GM18505 (cell line): ENCODE measurements around the gene ATP5ME.
A peak's percentile ranks its signal among the peaks of the same experiment; 100 is the strongest.

ENCODE experiments used
- ATAC-seq: cut with Tn5 transposase; IDR thresholded peaks from one replicate; pipeline ENCODE4 v1.9.1; 2021; ENCODE audit not compliant: unreplicated experiment
- POLR2A ChIP-seq: IDR thresholded peaks from 4 replicates; pipeline ENCODE4 v1.6.1; 2011; ENCODE audit warnings: borderline replicate concordance; ENCODE audit not compliant: insufficient read depth, insufficient read length; ENCODE audit errors: extremely low read depth

Gene ATP5ME, protein sequence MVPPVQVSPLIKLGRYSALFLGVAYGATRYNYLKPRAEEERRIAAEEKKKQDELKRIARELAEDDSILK

DNA sequence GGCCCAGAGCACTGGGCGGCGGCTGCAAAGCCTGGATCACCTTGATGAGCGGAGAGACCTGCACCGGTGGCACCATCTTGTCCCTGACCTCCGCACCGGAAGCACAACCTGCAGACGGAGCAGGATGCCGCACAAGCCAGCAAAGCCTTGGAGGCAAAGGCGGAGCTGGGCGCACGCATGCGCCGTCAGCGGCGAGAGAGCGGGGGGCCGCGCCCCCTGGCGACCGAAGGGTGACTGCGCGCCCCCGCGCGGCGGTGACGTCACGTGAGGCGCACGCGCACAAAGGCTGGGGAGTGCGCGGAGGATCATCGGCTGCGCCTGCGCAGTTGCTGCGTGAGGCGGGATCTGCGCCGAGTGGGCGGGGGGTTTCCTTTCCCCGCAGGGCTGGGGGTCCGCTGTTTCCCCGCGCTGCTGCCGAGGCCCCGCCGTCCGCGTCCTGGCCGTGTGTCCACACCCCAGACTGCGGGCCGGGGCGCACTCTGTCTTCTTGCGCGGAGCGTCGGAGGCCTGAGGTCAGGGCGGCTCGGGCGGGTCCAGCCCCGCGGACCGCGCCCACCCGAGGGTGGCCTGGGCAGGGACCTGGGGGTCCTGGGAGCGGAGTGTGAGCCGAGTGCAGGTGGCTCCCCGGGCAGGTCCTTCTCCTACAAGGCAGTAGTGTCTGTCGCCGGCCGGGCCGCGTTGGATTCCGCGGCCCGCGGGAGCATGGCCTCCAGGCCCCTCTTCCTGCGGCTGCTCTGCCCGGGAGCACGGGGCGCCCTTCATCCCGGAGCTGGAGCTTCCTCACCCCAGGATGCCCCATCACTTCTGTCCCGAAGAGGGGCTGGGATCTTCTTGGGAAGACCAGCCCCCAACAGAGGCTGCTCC, at the start of gene ATP5ME, which contains the start of gene MYL5:
ATP5ME (minus strand) TSS at position 105 of the 864 bp plus-strand sequence; CDS start at position 76, 29 bp downstream.
MYL5 (plus strand) TSS at position 371 of the 864 bp plus-strand sequence. CDS start 3,485 bp downstream, outside the sequence.
- ATAC-seq, result peak; percentile 71
- TF ChIP-seq POLR2A, result peak; percentile 89

DNA sequence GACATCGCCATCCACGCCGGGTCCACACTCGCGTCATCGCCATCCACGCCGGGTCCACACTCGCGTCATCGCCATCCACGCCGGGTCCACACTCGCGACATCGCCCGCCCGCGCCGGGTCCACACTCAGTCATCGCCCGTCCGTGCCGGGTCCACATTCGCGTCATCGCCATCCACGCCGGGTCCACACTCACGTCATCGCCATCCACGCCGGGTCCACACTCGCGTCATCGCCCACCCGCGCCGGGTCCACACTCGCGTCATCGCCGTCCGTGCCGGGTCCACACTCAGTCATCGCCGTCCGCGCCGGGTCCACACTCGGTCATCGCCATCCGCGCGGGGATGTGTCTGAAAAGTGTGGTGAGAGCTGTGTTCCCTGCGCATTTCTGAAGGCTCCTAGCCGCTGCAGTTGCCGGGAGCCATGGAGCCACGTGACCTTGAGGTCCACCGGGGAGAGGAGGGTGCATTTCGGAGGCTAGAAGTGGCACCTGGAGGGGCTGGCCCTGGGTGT, 48.8 kb upstream of the ATP5ME start:
- no peak for ATAC-seq
- TF ChIP-seq POLR2A, result no peak

- TF ChIP-seq POLR2A, result no peak
- no peak for ATAC-seq
Measured at GRCh38 chr4:722169-722725, 48.2 kb upstream of the ATP5ME start.

DNA sequence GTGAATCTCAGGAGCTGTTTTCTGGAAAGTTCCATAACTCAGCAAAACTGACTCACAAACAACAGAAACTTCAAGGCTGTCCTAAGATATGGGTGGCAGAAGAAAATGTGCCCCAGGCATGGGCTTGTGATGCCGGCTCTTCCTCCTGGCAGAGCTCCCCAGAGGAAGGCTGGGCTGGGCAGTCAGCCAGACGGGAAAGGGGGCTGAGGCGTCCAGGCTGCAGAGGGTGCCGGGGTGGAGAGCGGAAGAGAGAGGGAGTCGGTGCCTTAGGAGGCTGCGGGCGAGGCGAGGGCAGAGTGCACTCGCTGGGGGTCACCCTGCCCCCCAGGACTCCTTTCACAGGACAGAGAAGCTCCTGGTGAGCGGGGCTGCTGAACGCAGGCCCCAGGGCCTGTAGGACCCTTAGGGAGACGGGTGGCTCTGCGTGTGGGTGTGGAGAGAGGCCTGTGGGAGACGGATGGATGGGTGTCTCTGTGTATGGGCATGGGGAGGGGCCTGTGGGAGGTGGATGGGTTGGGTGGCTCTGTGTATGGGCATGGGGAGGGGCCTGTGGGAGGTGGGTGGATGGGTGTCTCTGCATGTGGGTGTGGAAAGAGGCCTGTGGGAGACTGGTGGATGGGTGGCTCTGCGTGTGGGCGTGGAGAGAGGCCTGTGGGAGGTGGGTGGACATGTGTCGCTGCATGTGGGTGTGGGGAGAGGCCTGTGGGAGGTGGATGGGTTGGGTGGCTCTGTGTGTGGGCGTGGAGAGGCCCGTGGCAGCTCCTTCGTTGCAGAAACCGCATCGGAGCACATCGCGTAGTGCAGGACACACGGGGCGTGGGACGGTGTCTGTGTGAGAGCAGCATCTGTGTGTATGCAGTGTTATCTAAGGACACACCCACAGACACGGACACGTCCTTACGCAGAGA, 47.4 kb upstream of the ATP5ME start:
- no peak for ATAC-seq
- TF ChIP-seq POLR2A, result no peak

DNA sequence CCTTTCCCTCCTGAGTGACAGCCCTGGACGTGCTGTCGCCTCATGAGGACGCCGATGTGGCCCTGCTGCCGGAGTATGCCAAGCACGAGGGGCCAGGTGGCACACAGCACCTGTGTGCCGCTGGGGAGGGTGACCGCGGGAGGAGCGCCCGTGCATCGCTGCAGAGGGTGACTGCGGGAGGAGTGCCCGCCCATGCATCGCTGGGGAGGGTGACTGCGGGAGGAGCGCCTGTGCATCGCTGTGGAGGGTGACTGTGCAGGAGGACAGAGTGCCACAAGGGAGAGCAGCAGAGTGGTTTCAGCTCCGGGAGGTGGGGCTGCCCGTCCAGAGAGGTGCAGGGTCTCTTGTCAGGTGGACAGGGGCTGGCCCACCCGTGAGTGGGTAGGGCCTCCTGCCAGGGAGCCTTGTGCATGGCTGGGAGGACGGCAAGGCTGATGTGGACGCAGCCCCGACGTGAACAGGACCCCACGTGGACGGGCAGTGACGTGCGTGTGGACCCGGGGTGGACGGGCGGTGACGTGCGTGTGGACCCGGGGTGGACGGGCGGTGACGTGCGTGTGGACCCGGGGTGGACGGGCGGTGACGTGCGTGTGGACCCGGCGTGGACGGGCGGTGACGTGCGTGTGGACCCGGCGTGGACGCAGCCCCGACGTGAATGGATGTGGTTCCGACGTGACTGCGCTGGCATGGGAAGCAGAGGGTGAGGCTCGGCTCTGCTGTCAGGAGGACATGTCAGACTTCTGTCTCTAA, 46.2 kb upstream of the ATP5ME start:
- ATAC-seq, result no peak
- TF ChIP-seq POLR2A, result no peak

GRCh38 chr4:718460-718859, 44.4 kb upstream of the ATP5ME start:
- ATAC-seq, result no peak
- TF ChIP-seq POLR2A, result no peak

- no peak for TF ChIP-seq POLR2A
- no peak for ATAC-seq
Measured at GRCh38 chr4:717601-718320, 43.7 kb upstream of the ATP5ME start.

GRCh38 chr4:714087-714486, 40.0 kb upstream of the ATP5ME start:
- no peak for ATAC-seq
- TF ChIP-seq POLR2A, result no peak

DNA sequence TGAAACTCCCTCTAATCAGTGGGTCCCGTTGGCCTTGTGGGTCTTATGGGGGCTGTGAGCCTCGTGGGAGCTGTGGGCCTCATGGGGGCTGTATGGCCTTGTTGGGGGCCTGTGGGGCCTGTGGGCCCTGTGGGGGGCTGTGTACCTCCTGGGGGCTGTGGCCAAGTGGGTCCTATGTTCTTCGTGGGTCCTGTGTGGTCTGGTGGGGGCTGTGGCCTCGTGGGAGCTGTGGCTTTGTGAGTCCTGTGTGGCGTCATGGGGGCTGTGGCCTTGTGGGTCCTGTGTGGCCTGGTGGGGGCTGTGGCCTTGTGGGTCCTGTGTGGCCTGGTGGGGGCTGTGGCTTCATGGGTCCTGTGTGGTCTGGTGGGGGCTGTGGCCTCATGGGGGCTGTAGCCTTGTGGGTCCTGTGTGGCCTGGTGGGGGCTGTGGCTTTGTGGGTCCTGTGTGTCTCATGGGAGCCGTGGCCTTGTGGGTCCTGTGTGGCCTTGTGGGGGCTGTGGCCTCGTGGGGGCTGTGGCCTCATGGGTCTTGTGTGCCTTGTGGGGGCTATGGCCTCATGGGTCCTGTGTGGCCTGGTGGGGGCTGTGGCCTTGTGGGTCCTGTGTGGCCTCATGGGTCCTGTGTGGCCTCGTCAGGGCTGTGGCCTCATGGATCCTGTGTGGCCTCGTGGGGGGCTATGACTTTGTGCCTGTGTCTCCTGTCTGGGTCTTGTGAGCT, 39.0 kb upstream of the ATP5ME start:
- no peak for ATAC-seq

GRCh38 chr4:712093-712492, 38.0 kb upstream of the ATP5ME start:
- no peak for ATAC-seq
- TF ChIP-seq POLR2A, result no peak

More for the DNA sequence above, 39.0 kb upstream of the ATP5ME start:
- no peak for TF ChIP-seq POLR2A

DNA sequence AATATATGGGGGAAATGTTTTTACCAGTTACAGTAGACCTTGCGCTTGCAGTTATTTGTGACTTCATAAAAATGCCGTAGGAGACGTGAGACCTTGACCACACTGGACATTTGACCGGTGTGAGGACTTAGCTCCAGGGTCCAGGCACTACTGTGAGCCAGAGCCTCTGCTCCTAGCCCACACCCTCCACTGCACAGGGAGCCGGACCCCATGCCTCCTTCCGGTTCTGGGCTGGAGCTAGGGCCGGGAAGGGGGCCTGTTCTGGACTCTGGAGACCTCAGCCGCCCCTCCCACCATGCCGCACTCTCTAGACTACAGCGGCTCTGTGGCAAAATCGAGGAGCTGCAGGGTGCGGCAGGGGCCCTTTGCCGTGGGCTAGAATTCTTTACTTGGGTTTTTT, 36.8 kb upstream of the ATP5ME start:
- TF ChIP-seq POLR2A, result no peak
- no peak for ATAC-seq

GRCh38 chr4:710116-710515, 36.0 kb upstream of the ATP5ME start:
- no peak for TF ChIP-seq POLR2A
- ATAC-seq, result no peak

DNA sequence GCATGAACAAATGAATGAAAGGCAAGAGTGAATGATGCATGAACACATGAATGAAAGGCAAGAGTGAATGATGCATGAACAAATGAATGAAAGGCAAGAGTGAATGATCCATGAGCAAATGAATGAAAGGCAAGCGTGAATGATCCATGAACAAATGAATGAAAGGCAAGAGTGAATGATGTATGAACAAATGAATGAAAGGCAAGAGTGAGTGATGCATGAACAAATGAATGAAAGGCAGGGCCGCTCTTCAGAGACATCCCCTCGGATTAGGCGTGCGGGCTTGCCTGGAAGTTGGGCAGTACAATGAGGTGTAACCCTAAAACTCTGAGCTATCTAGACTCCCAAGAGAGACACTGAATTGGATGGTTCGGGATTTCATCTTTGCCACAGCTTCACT, 35.3 kb upstream of the ATP5ME start:
- ATAC-seq, result no peak
- TF ChIP-seq POLR2A, result no peak
